Measurements from ENCODE around the gene PRLHR. TPM values are rescaled to one million over a fixed set of nuclear protein-coding genes. Genes with fewer than 3 reads are reported as not detected.

The PRLHR gene
- total and polyA plus RNA-seq, 2 of the 4 experiments (the other 2 are of a cell fraction): not detected

DNA sequence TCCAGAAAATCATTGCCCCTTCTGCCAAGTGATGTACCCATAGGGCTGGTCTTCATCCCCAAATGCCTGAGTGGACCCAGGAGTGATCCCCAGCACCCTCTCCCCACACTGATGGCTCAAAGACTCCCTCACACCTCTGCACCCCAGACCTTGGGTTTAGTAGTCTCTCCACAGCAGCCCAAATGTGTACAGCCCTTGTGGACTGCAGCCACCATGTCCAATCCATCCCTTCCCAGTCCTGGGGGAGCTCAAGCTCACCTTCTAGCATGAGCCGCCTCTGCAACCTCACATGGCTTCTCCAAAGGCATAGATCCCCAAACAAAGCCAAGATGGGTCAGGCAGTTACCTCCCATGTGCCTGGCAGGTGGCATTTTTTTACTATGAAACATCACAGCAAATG, 50.1 kb downstream of the PRLHR start:
- ATAC-seq (ENCODE audit: low read depth): no peak
- intact Hi-C loops (cut with micrococcal nuclease): loop anchor here (5.0 kb wide), 1 partner anchor 1048 kb away; no protein-coding TSS in a partner anchor
- no peak overlapping the region for H3K23ac ChIP-seq (ENCODE audit: low read depth, low read length)

More for the DNA sequence above, 50.1 kb downstream of the PRLHR start:
- no peak overlapping the region for H3K4me2 ChIP-seq (ENCODE audit: low read depth, low read length)
- H2BK5ac ChIP-seq (ENCODE audit: low read depth, low read length, poor library complexity, severe bottlenecking): no peak overlapping the region
- H4K20me1 ChIP-seq (ENCODE audit: insufficient read depth, low read length): no peaks in the 10 kb centered on the region
- H3K4me3 ChIP-seq (ENCODE audit: insufficient read depth, low read depth, low read length): no peak overlapping the region
- no peak overlapping the region for H4K5ac ChIP-seq (ENCODE audit: low read depth, low read length)
- H3K9me1 ChIP-seq (ENCODE audit: insufficient read depth, low read length): no peaks in the 10 kb centered on the region
- H2AK9ac ChIP-seq (replicated peaks; ENCODE audit: low read depth, low read length, poor library complexity): no peak overlapping the region
- H2BK15ac ChIP-seq (ENCODE audit: low read depth, low read length): no peak overlapping the region
- H3K18ac ChIP-seq (ENCODE audit: low read depth, low read length): no peak overlapping the region
- no peak overlapping the region for H2AFZ ChIP-seq (replicated peaks; ENCODE audit: low read length, poor library complexity)
- in situ Hi-C loops (cut with MboI; ENCODE audit: low sequenced_read_pairs): no loop called here
- no peaks in the 10 kb centered on the region for H3K79me1 ChIP-seq (ENCODE audit: low read depth in 1 of 2, low read length in 2 of 2)
- H3K56ac ChIP-seq (ENCODE audit: extremely low read depth, insufficient read depth, low read length): no peak overlapping the region
- no peaks in the 10 kb centered on the region for H3K4me1 ChIP-seq (ENCODE audit: control insufficient read depth, insufficient read depth, low read length)
- CTCF ChIA-PET: no interaction called here
- DNase-seq: no peak
- no peak overlapping the region for H2BK120ac ChIP-seq (ENCODE audit: low read depth, low read length)
- no peak overlapping the region for H2BK20ac ChIP-seq (ENCODE audit: low read depth, low read length)
- H3K36me3 ChIP-seq (ENCODE audit: control insufficient read depth, insufficient read depth, low read length): no peaks in the 10 kb centered on the region
- no peak overlapping the region for H4K8ac ChIP-seq (ENCODE audit: low read depth in 2 of 2, low read length in 2 of 2)
- H3K9ac ChIP-seq (ENCODE audit: low read depth, low read length): no peak overlapping the region
- H3K9me3 ChIP-seq (ENCODE audit: control insufficient read depth, insufficient read depth, low read length): no peaks in the 10 kb centered on the region
- H2AK5ac ChIP-seq (ENCODE audit: low read depth, low read length): no peak overlapping the region
- dilution Hi-C loops (cut with HindIII; ENCODE audit: low sequenced_read_pairs, unreplicated experiment): no loop called here
- H3K27ac ChIP-seq (ENCODE audit: insufficient read depth, low read length): no peak overlapping the region
- no peak overlapping the region for H3K4ac ChIP-seq (ENCODE audit: low read depth, low read length)
- H3K14ac ChIP-seq (replicated peaks; ENCODE audit: low read depth, low read length): no peak overlapping the region
- POLR2A ChIA-PET (ENCODE audit: unreplicated experiment): no interaction called here
- no peak overlapping the region for H4K91ac ChIP-seq (ENCODE audit: insufficient read depth, low read depth, low read length)
- no peaks in the 10 kb centered on the region for H3K27me3 ChIP-seq (ENCODE audit: control insufficient read depth, insufficient read depth, low read length)
- no peak for TF ChIP-seq NFE2L2 (IDR thresholded peaks at IDR 0.05; ENCODE audit: low read depth, low read length)
- TF ChIP-seq, protein P1, sequence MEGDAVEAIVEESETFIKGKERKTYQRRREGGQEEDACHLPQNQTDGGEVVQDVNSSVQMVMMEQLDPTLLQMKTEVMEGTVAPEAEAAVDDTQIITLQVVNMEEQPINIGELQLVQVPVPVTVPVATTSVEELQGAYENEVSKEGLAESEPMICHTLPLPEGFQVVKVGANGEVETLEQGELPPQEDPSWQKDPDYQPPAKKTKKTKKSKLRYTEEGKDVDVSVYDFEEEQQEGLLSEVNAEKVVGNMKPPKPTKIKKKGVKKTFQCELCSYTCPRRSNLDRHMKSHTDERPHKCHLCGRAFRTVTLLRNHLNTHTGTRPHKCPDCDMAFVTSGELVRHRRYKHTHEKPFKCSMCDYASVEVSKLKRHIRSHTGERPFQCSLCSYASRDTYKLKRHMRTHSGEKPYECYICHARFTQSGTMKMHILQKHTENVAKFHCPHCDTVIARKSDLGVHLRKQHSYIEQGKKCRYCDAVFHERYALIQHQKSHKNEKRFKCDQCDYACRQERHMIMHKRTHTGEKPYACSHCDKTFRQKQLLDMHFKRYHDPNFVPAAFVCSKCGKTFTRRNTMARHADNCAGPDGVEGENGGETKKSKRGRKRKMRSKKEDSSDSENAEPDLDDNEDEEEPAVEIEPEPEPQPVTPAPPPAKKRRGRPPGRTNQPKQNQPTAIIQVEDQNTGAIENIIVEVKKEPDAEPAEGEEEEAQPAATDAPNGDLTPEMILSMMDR (conservative IDR thresholded peaks at IDR 0.05; ENCODE audit: low read depth, low read length): no peak
- BruUV-seq (replicated peaks): no TSS peak
- WGBS, 2 experiments (ENCODE audit: extremely low coverage in 2 of 2, insufficient read length in 1 of 2): no CpG with 5 or more reads among the region's 1 CpG
